GM23248 (cell line): ENCODE data around the gene HAO2. TPM values are rescaled to one million over a fixed set of nuclear protein-coding genes. Genes with fewer than 3 reads are reported as not detected.

Experiments
- DNase-seq: peaks from one replicate; pipeline ENCODE4 v3.0.0-alpha.2; 2015
- H2AFZ ChIP-seq: fragments of 200-600 bp; sonication (generic); 2 replicates; pipeline ENCODE4 v1.6.1; 2016; ENCODE audit warnings: antibody characterized with exemption
- H3F3A ChIP-seq: fragments of 200-600 bp; sonication (generic); 2 replicates; pipeline ENCODE4 v1.6.1; 2016; ENCODE audit warnings: mild to moderate bottlenecking, antibody characterized with exemption, mixed run types; ENCODE audit not compliant: insufficient read depth
- H3K27ac ChIP-seq: fragments of 200-600 bp; sonication (generic); 2 replicates; pipeline ENCODE4 v1.5.1; 2016; ENCODE audit warnings: mild to moderate bottlenecking
- H3K27me3 ChIP-seq: fragments of 200-600 bp; sonication (generic); replicated peaks from 2 replicates; pipeline ENCODE4 v1.6.1; 2016; ENCODE audit warnings: mild to moderate bottlenecking; ENCODE audit not compliant: insufficient read depth
- H3K36me3 ChIP-seq: fragments of 200-600 bp; sonication (generic); 2 replicates; pipeline ENCODE4 v1.6.1; 2016; ENCODE audit warnings: low read depth, mild to moderate bottlenecking
- H3K4me1 ChIP-seq: fragments of 200-600 bp; sonication (generic); 2 replicates; pipeline ENCODE4 v1.6.1; 2016; ENCODE audit warnings: mild to moderate bottlenecking; ENCODE audit not compliant: insufficient read depth
- H3K4me2 ChIP-seq: fragments of 200-600 bp; sonication (generic); one replicate; pipeline ENCODE4 v1.6.1; 2016; ENCODE audit warnings: mild to moderate bottlenecking; ENCODE audit not compliant: unreplicated experiment
- H3K4me3 ChIP-seq: fragments of 200-600 bp; sonication (generic); 2 replicates; pipeline ENCODE4 v1.5.1; 2016; ENCODE audit warnings: mild to moderate bottlenecking
- H3K79me2 ChIP-seq: fragments of 200-600 bp; sonication (generic); 2 replicates; pipeline ENCODE4 v1.6.1; 2016; ENCODE audit warnings: mild to moderate bottlenecking; ENCODE audit not compliant: insufficient read depth
- H3K9ac ChIP-seq: fragments of 200-600 bp; sonication (generic); 2 replicates; pipeline ENCODE4 v1.6.1; 2016; ENCODE audit warnings: mild to moderate bottlenecking
- H3K9me2 ChIP-seq: fragments of 200-600 bp; sonication (generic); 2 replicates; pipeline ENCODE4 v1.6.1; 2016; ENCODE audit warnings: mixed run types, mild to moderate bottlenecking, moderate library complexity; ENCODE audit not compliant: insufficient read depth
- H3K9me3 ChIP-seq: fragments of 200-600 bp; sonication (generic); one replicate; pipeline ENCODE4 v1.6.1; 2017; ENCODE audit warnings: low read depth
- H4K20me1 ChIP-seq: fragments of 200-600 bp; sonication (generic); 2 replicates; pipeline ENCODE4 v1.6.0; 2016; ENCODE audit not compliant: insufficient read depth
- EZH2 ChIP-seq: fragments of 200-600 bp; sonication (generic); IDR thresholded peaks from 2 replicates; pipeline ENCODE4 v1.6.1; 2018; ENCODE audit warnings: antibody characterized with exemption, mild to moderate bottlenecking; ENCODE audit not compliant: insufficient read depth, poor library complexity, severe bottlenecking
- EZH2phosphoT487 ChIP-seq: fragments of 200-600 bp; sonication (generic); IDR thresholded peaks from 2 replicates; pipeline ENCODE4 v1.6.1; 2018; ENCODE audit warnings: antibody characterized with exemption, moderate library complexity, mild to moderate bottlenecking, low read depth; ENCODE audit not compliant: insufficient read depth
- WGBS, 2 experiments: methylation state at CpG; one replicate each; pipeline ENCODE4 v1.1.6; 2015 to 2017; ENCODE audit warnings: low lambda C conversion rate in 2 of 2, low coverage in 1 of 2; ENCODE audit errors: missing lambda C conversion rate in 2 of 2; 5-methylcytosine and 5-hydroxymethylcytosine counted together
- in situ Hi-C: fragments of 300-500 bp; cut with MboI; formaldehyde crosslinking; loops from 2 replicates; pipeline ENCODE4 v1.15.0; 2020
- polyA plus RNA-seq: library from polyadenylated mRNA; unstranded; fragments of >200 nt; fragmentation: Nextera tagmentation; extraction: Ambion mirVana; gene quantifications from 2 replicates; pipeline ENCODE4 v1.2.1, GENCODE V29; 2016
- total RNA-seq: library from RNA; depleted of rRNA; stranded (reverse); fragments of >200 nt; shearing (Covaris generic); gene quantifications from 2 replicates; pipeline ENCODE4 v1.2.3, GENCODE V29; 2014

HAO2 gene
- total and polyA plus RNA-seq, 2 experiments from 2014 or later: not detected

DNA sequence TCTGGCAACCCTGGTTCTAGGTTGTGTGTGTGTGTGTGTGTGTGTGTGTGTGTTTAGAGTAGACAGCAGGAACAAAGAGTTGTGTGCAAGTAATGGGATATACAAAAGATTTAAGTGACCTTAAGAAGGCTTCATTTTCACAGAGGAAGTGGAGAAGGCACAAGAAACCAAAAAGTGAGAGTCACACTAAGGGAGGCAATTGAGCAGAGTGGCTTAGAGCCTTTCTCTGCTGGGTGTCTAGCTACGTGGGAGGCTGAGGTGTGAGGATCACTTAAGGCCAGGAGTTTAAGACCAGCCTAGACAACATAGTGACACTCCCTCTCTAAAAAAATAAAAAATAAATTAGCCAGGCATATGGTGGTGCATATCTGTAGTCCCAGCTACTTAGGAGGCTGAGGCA is 44.4 kb upstream of the HAO2 start:
- TF ChIP-seq EZH2phosphoT487 (no peak), EZH2 (no peak)
- Histone ChIP-seq H3K9ac (no peak overlapping the region), H3F3A (no peaks in the 10 kb centered on the region), H3K27ac (no peak overlapping the region), H2AFZ (no peak overlapping the region), H3K79me2 (no peaks in the 10 kb centered on the region), H3K4me2 (no peak overlapping the region), H3K9me3 (no peaks in the 10 kb centered on the region), H3K27me3 (no peaks in the 10 kb centered on the region), H3K4me1 (peaks cover 5% of the 10 kb centered on the region; the same call in 1 of the 2 replicates), H3K4me3 (no peak overlapping the region), H3K36me3 (no peaks in the 10 kb centered on the region), H4K20me1 (no peaks in the 10 kb centered on the region), H3K9me2 (no peaks in the 10 kb centered on the region)
- in situ Hi-C loops: no loop called here
- no peak for DNase-seq
- WGBS, 2 experiments: 61 to 82% methylated on average over 1 of the region's 1 CpG

DNA sequence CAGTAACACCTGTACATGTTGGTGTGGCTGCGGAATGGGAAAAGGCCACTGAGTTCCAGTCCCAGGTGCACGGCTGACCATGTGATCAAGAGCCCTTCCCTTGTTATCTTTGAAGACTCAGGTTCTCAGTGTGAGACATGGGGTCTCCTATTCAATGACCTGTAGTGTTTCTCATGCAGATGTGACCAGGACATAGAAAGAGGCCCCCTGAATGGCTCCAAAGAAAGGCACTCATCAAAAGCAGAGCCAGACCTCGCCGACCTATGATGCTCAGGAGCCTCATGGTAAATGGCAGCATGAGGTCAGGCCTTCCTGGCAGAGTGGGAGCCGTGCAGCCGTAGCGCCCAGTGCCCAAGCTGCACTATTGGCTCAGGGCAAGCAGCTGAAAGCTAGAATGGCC is 42.3 kb upstream of the HAO2 start:
- no peaks in the 10 kb centered on the region for H3K36me3 ChIP-seq
- WGBS, 2 experiments: 93 to 99% methylated on average over 7 of the region's 7 CpGs
- H2AFZ ChIP-seq: no peak overlapping the region
- no peaks in the 10 kb centered on the region for H3K9me3 ChIP-seq
- H3K9me2 ChIP-seq: no peaks in the 10 kb centered on the region
- peaks cover 5% of the 10 kb centered on the region; the same call in 1 of the 2 replicates for H3K4me1 ChIP-seq
- H3K27ac ChIP-seq: no peak overlapping the region
- no peaks in the 10 kb centered on the region for H3K79me2 ChIP-seq
- TF ChIP-seq EZH2phosphoT487: no peak
- no peak overlapping the region for H3K4me2 ChIP-seq
- H3K4me3 ChIP-seq: no peak overlapping the region
- H3K9ac ChIP-seq: no peak overlapping the region
- DNase-seq: no peak
- in situ Hi-C loops: no loop called here
- no peaks in the 10 kb centered on the region for H4K20me1 ChIP-seq
- H3F3A ChIP-seq: no peaks in the 10 kb centered on the region
- no peaks in the 10 kb centered on the region for H3K27me3 ChIP-seq

DNA sequence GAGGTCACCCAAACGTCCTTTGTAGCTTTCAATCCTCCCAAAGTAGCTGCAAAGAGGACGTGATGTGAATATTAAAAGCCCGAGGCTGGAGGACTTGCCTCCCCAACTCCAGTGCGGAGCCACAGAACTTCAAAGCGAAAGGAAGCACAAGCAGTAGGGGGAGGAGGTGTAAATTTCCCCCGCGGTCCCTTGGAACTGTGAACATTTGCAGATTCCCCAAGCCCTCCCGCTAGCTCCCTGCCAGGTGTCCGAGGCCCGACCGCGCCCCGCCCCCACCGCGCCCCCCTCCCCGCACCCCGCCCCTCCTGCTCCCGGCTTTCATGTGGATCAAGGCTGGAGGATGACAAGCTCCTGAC is 41.5 kb upstream of the HAO2 start:
- Histone ChIP-seq H3K27me3 (no peaks in the 10 kb centered on the region), H3K4me1 (peaks cover 5% of the 10 kb centered on the region; the same call in 1 of the 2 replicates), H3K9me3 (no peaks in the 10 kb centered on the region), H3K79me2 (no peaks in the 10 kb centered on the region), H4K20me1 (no peaks in the 10 kb centered on the region), H3F3A (no peaks in the 10 kb centered on the region), H2AFZ (peak overlapping the region; percentile 77; the same call in 1 of the 2 replicates), H3K4me3 (peak overlapping the region; percentile 55), H3K4me2 (no peak overlapping the region), H3K9me2 (no peaks in the 10 kb centered on the region), H3K9ac (no peak overlapping the region), H3K36me3 (no peaks in the 10 kb centered on the region), H3K27ac (no peak overlapping the region)
- no peak for DNase-seq
- no peak for TF ChIP-seq EZH2
- no peak for TF ChIP-seq EZH2phosphoT487
- WGBS, 2 experiments: 14 to 19% methylated on average over 17 to 18 of the region's 18 CpGs
- in situ Hi-C loops: no loop called here

DNA sequence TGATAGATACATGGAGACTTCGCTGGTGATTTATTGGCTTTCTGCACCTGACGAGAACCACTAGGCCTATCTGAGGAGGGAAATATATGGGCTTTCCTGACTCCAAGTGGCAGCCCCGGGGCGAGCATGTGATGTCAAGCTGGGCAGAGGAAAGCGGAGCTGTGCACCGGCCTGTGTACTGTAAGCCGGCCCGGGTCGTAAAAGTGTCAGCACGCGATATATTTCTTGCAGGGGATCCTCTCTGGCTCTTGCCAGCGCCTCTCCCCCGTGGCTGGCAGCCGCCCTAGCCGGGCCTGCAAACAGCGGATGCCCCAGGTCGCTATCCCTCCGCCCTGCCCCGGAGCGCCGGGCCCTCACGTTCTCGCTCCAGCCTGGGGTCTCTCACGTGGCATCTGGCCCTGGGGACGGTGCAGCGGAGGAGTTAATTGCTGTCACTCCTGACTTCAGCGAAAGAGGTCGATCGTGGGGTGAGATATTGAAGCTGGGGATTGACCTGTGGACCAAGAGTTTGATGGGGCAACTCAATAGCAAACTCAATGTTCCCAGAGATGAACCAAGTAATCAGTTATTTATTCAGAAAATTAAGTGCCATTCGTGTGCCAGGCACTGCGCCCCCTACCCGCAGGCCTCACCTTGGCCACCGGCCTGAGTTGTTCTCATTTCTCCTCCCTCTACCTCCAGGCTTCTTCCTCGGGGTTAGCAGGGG is 41.0 kb upstream of the HAO2 start:
- Histone ChIP-seq H3K27me3 (no peaks in the 10 kb centered on the region), H3K27ac (no peak overlapping the region), H3K9me2 (no peaks in the 10 kb centered on the region), H3K4me1 (peaks cover 5% of the 10 kb centered on the region; the same call in 1 of the 2 replicates), H3K4me2 (peak overlapping the region; percentile 48), H3K36me3 (no peaks in the 10 kb centered on the region), H3K79me2 (no peaks in the 10 kb centered on the region), H2AFZ (peak overlapping the region; percentile 77), H3K4me3 (peak overlapping the region; percentile 55), H3K9me3 (no peaks in the 10 kb centered on the region), H4K20me1 (no peaks in the 10 kb centered on the region), H3F3A (no peaks in the 10 kb centered on the region), H3K9ac (no peak overlapping the region)
- DNase-seq: peak; percentile 61
- in situ Hi-C loops: no loop called here
- 4 to 5% methylated on average over 34 of the region's 34 CpGs for WGBS, 2 experiments
- TF ChIP-seq EZH2: no peak
- no peak for TF ChIP-seq EZH2phosphoT487
